GM12878 (cell line): ENCODE measurements around the gene IKZF1. TPM values are rescaled to one million over a fixed set of nuclear protein-coding genes. Genes with fewer than 3 reads are reported as not detected.

Experiments
- ATAC-seq: fragments of 200-7000 bp; cut with Tn5 transposase; 3 replicates; pipeline ENCODE4 v1.9.1; 2020; ENCODE audit warnings: mild to moderate bottlenecking, moderate library complexity
- BruUV-seq: library from RNA; stranded (reverse); fragments of 400-500 nt; replicated peaks from 2 replicates; lab custom pipeline; 2021; lab: Mats Ljungman, UMichigan
- CTCF ChIA-PET: fragments of 300-600 bp; sonication (Branson Sonifier 250); formaldehyde crosslinking; extraction: SDS; loops from one replicate; lab custom pipeline; 2021; ENCODE audit warnings: inconsistent platforms; lab: Yijun Ruan, JAX
- POLR2A ChIA-PET: fragments of 350-600 bp; formaldehyde crosslinking; extraction: SDS; loops from one replicate; lab custom pipeline; 2021; ENCODE audit warnings: inconsistent platforms; lab: Charles Lee
- RAD21 ChIA-PET: fragments of 300-600 bp; sonication (Branson Sonifier 250); formaldehyde crosslinking; loops from one replicate; lab custom pipeline; 2023; ENCODE audit warnings: antibody characterized with exemption; ENCODE audit not compliant: unreplicated experiment; lab: Charles Lee
- SMC1A ChIA-PET: fragments of 300-600 bp; sonication (Branson Sonifier 250); formaldehyde crosslinking; loops from one replicate; lab custom pipeline; 2023; ENCODE audit not compliant: unreplicated experiment, uncharacterized antibody; lab: Charles Lee
- DNase-seq: peaks from one replicate; pipeline ENCODE4 v3.0.0-alpha.2; 2011; ENCODE audit warnings: low read depth, low spot score
- FAIRE-seq: peaks from 3 replicates; lab custom pipeline; 2011; peaks lifted over from hg19 to GRCh38; lab: Jason Lieb, UNC
- H2AFZ ChIP-seq: 2 replicates; pipeline ENCODE4 v1.6.0; 2011; ENCODE audit warnings: low read depth, low read length, control low read depth; ENCODE audit not compliant: control insufficient read depth
- H3K27ac ChIP-seq: 2 replicates; pipeline ENCODE4 v1.5.1; 2011; ENCODE audit warnings: control low read depth; ENCODE audit not compliant: control insufficient read depth, insufficient read depth
- H3K27me3 ChIP-seq, 2 experiments: replicated peaks in 1 of 2; 2 replicates each; pipeline versions ENCODE4 v1.6.0 to v1.6.1; 2011; ENCODE audit warnings: low read length in 1 of 2; ENCODE audit not compliant: control insufficient read depth in 2 of 2, insufficient read depth in 2 of 2
- H3K36me3 ChIP-seq, 2 experiments: 2 replicates each; pipeline ENCODE4 v1.5.1; 2011; ENCODE audit warnings: low read length in 1 of 2; ENCODE audit not compliant: control insufficient read depth in 2 of 2, insufficient read depth in 2 of 2
- H3K4me1 ChIP-seq: 2 replicates; pipeline ENCODE4 v1.6.1; 2011; ENCODE audit warnings: mild to moderate bottlenecking, low read length, moderate library complexity, mixed read lengths; ENCODE audit not compliant: control insufficient read depth, insufficient read depth
- H3K4me2 ChIP-seq: 2 replicates; pipeline ENCODE4 v1.6.0; 2011; ENCODE audit warnings: control low read depth; ENCODE audit not compliant: control insufficient read depth, insufficient read depth
- H3K4me3 ChIP-seq: fragments of 200-600 bp; sonication (generic); 2 replicates; pipeline ENCODE4 v1.5.1; 2016
- H3K79me2 ChIP-seq: 2 replicates; pipeline ENCODE4 v1.6.0; 2011; ENCODE audit warnings: low read length; ENCODE audit not compliant: control insufficient read depth, insufficient read depth
- H3K9ac ChIP-seq: 2 replicates; pipeline ENCODE4 v1.8.0; 2011; ENCODE audit warnings: low read length, control low read depth, mixed read lengths; ENCODE audit not compliant: control insufficient read depth, insufficient read depth
- H3K9me3 ChIP-seq: replicated peaks from 3 replicates; pipeline ENCODE4 v1.5.1; 2011; ENCODE audit warnings: mild to moderate bottlenecking, low read length; ENCODE audit not compliant: control insufficient read depth, insufficient read depth
- H4K20me1 ChIP-seq: 2 replicates; pipeline ENCODE4 v1.6.0; 2011; ENCODE audit not compliant: control insufficient read depth, insufficient read depth
- RCOR1 ChIP-seq: conservative IDR thresholded peaks from 2 replicates; pipeline ENCODE4 v1.6.1; 2012; ENCODE audit warnings: low read depth, low read length, improper control_type of control experiment
- SIN3A ChIP-seq: IDR thresholded peaks from 2 replicates; pipeline ENCODE4 v1.6.1; 2012; ENCODE audit warnings: low read depth, low read length, improper control_type of control experiment
- WGBS: methylation state at CpG from one replicate; pipeline ENCODE4 v1.1.6; 2016; ENCODE audit warnings: low lambda C conversion rate; ENCODE audit not compliant: insufficient replicate concordance, insufficient coverage; ENCODE audit errors: missing lambda C conversion rate; 5-methylcytosine and 5-hydroxymethylcytosine counted together
- in situ Hi-C: fragments of 300-500 bp; cut with MboI; formaldehyde crosslinking; loops from 9 replicates; pipeline ENCODE4 v1.14.3; 2018; ENCODE audit warnings: mixed read lengths
- intact Hi-C: fragments of 100-400 bp; cut with micrococcal nuclease; formaldehyde crosslinking; loops from one replicate; pipeline ENCODE4 v1.14.2; 2022; ENCODE audit not compliant: unreplicated experiment
- polyA plus RNA-seq, 11 experiments: library from polyadenylated mRNA; depleted of rRNA in 4 of 11; unstranded in 6 of 11; stranded (reverse) in 5 of 11; fragments of >200 nt; fragmentation: Nextera tagmentation in 4 of 11; fragmentation: Illumina TruSeq in 1 of 11; extraction: Ambion mirVana in 4 of 11; extraction: Trizol in 1 of 11; gene quantifications; 1 replicate in 1 of 11; 2 replicates in 10 of 11; pipeline versions ENCODE4 v1.2.1 to v1.2.3, GENCODE V29; 2011 to 2016; ENCODE audit warnings: inconsistent platforms in 2 of 11, missing spikeins in 2 of 11, low read depth in 1 of 11
- total RNA-seq, 4 experiments: library from RNA; depleted of rRNA in 3 of 4; stranded (reverse); fragments of >200 nt in 3 of 4; fragmentation: Illumina TruSeq in 1 of 4; extraction: Trizol in 1 of 4; gene quantifications; 2 replicates each; pipeline versions ENCODE4 v1.2.1 to v1.2.3, GENCODE V29; 2013 to 2021
- TF ChIP-seq, protein P1 (sequence below): fragments of 450-650 bp; IDR thresholded peaks from 2 replicates; pipeline ENCODE4 v1.6.1; 2014; ENCODE audit warnings: mild to moderate bottlenecking

Gene IKZF1
- total and polyA plus RNA-seq, 10 of the 15 experiments (the other 5 are each of a cell fraction or from before 2014, with no cell fraction given), result 27.2 to 125 (median 71.6) TPM

GRCh38 chr7:50370884-50371283 lies 66.4 kb downstream of the IKZF1 start (continued):
- no peak for TF ChIP-seq RCOR1

- Histone ChIP-seq H3K4me3 (no peak overlapping the region), H3K27me3 (no peaks in the 10 kb centered on the region), H3K9ac (no peak overlapping the region), H3K36me3 (peaks cover 8 to 16% of the 10 kb centered on the region in 2 experiments; a peak in 3 of 4 replicates), H3K27ac (no peak overlapping the region), H2AFZ (no peak overlapping the region), H3K9me3 (peaks cover 3% of the 10 kb centered on the region; the same call in 2 of the 3 replicates), H3K4me2 (no peak overlapping the region), H3K79me2 (no peaks in the 10 kb centered on the region; the same call in 1 of the 2 replicates), H3K4me1 (peaks cover 23% of the 10 kb centered on the region), H4K20me1 (no peaks in the 10 kb centered on the region)
- BruUV-seq, result no TSS peak
- TF ChIP-seq, protein P1, sequence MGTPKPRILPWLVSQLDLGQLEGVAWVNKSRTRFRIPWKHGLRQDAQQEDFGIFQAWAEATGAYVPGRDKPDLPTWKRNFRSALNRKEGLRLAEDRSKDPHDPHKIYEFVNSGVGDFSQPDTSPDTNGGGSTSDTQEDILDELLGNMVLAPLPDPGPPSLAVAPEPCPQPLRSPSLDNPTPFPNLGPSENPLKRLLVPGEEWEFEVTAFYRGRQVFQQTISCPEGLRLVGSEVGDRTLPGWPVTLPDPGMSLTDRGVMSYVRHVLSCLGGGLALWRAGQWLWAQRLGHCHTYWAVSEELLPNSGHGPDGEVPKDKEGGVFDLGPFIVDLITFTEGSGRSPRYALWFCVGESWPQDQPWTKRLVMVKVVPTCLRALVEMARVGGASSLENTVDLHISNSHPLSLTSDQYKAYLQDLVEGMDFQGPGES, result no peak
- no peak for TF ChIP-seq SIN3A
- WGBS, result 45% methylated on average over 5 of the region's 5 CpGs
- intact Hi-C loops (no loop called here), in situ Hi-C loops (loop anchor here (5.0 kb wide), 1 partner anchor 169 kb away; no protein-coding TSS in a partner anchor)
- POLR2A ChIA-PET, result no interaction called here
- CTCF ChIA-PET, result interaction anchor here (1.0 to 5.9 kb wide), 6 partner anchors 15 to 252 kb away, joined by 3 to 152 read pairs (median 5); no protein-coding TSS in a partner anchor
- no peak for FAIRE-seq
- SMC1A ChIA-PET, result interaction anchor here (1.1 to 10.5 kb wide), 4 partner anchors 47 to 791 kb away, joined by 3 to 274 read pairs (median 33); no protein-coding TSS in a partner anchor
- DNase-seq, result no peak
- ATAC-seq, result no peak
- RAD21 ChIA-PET, result interaction anchor here (1.0 to 10.0 kb wide), 2 partner anchors 167 to 228 kb away, joined by 3 to 124 read pairs; no protein-coding TSS in a partner anchor
Observed at GRCh38 chr7:50371551-50372021, 67.1 kb downstream of the IKZF1 start.
